Measurements from ENCODE around the gene SNN.
A peak's percentile ranks its signal among the peaks of the same experiment; 100 is the strongest.

SNN gene

DNA sequence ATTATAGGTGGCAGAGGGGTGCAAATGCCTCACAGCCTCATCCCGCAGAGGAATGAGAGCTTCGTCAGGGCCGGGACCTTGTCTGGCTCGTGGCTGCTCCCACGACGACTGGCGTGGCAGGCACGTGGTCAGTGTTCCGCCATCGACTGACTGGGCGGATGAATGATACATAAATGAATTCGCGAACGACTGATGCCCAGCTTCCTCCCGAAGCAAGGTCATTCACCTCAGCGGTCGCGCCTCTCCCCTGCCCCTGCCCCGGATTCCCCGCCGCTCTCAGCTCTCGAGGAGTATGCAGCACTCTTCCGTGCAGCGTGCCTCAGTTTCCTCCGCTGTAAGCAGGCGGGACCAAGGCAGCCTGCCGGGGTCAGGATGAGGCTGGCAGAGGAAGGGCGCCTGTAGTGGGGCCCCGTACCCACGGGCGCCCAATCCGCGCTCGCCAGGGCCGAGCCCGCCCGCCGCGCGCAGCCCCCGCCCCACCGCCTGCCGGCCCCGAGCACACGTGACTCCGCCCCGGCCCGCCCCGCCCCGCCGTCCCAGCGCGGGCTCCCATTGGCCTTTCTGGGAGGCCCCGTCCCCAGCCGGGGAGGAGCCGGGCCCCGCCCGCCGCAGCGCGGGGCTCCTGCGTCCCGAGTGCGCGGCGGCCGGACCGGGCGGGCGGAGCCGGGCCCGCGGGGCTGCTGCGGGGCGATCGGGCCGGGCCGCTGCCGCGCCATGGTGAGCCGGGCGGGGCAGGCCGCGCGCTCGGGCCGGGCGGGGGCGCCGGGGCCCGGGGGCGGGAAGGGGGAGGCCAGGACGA lies at the start of gene SNN:
TSS of gene SNN (plus strand) at position 632 of the 799 bp plus-strand sequence. CDS start 7,605 bp downstream, outside the sequence.
- peak; percentile 86 for DNase-seq (ENCODE audit: low read depth)

DNA sequence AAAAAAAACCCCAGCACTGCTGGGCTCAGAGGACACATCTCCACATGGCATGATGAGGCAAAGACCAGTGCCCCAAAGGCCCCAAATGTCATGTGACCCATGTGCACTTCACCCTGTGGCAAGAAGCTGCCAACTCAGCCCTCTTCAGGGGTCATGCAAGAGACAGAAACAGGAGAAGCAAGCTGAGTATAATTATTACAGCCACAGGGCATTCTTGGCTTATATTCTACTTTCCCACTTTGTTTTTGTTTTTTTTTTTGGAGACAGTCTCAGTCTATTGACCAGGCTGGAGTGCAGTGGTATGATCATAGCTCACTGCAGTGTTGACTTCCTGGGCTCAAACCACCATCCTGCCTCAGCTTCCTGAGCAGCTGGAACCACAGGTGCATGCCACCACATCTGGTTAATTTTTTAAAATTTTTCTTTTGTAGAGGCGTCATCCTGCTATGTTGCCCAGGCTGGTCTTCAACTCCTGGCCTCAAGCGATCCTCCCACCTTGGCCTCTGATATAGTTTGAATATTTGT lies 48.9 kb upstream of the SNN start:
- DNase-seq (ENCODE audit: low read depth): peak; percentile 25

DNA sequence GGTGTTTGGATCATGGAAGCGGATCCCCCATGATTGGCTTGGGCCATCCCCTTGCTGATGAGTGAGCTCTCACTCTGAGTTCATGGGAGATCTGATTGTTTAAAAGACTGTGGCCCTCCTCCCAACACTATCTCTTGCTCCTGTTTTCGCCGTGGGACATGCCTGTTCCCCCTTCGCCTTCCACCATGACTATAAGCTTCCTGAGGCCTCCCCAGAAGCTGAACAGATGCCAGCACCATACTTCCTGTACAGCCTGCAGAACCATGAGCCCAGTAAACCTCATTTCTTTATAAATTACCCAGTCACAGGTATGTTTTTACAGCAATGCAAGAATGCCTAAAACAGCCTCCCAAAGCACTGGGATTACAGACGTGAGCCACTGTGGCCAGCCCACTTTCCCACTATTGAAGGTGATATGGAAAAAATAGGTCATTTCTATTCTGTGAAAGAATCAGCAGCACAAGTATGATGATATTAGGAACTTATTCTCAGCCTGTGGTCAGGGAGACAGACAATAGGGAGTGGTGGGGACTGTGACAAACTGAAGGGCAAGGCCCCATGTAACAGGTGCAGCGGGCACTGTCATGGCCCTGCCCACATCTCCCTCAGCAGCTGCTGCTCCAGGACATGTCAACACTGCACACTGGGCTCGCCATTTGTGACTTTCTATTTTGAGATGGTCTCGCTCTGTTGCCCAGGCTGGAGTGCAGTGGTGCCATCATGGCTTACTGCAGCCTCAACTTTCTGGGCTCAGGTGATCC lies 47.8 kb upstream of the SNN start:
- DNase-seq (ENCODE audit: low read depth): no peak

DNA sequence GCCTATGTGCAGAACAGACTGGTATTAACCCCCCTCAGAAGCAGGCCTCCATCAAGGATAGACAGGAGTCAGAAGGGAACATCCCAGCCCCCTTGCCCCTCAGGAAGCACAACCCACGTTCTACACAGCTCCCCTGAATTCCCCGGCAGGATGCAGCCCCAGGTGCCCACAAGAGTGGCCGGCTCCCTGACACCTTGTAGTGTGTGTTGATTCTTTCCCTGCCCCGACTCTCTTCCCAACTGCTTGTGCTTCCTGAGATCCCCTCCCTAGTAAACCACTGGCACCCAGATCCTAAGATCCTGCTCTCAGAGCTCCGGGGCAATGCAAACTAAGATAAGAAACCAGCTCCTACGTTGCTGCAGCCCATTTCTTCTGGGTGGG lies 46.7 kb upstream of the SNN start:
- no peak for DNase-seq (ENCODE audit: low read depth)

DNA sequence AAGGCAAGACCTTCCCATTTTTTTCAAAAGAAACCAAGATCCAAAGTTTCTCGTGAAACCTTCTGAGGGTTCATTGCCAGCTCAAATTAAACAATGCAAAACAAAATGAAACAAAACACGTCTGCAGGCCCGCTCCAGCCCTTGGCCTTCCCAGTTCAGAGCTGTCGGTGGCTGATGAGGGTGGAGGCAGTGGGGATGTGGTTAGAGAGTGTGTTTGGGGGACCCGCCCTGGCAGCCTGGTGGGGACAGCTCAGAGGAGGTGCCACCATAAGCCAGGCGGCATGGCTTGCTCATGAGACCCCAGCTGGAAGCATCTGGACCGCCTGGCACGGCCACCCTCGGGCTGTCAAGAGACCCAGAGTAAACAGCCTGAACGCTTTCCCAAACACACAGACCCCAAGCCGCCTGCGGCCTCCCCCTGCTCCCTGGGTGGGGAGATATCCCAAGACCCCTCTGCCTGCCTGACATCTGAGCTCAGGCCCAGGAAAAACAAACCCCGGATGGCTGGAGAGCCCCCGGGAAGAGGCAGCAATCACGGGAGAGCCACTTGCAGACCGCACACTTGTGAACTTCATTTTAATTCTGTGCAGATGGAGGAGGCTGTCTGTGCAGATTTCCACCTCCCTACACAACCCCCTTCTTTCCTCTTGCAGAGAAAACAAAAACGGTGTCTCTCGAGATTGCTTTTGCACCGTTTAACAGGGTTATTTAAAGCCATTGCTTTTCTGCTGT lies 46.2 kb upstream of the SNN start:
- DNase-seq (ENCODE audit: low read depth): peak; percentile 29

DNA sequence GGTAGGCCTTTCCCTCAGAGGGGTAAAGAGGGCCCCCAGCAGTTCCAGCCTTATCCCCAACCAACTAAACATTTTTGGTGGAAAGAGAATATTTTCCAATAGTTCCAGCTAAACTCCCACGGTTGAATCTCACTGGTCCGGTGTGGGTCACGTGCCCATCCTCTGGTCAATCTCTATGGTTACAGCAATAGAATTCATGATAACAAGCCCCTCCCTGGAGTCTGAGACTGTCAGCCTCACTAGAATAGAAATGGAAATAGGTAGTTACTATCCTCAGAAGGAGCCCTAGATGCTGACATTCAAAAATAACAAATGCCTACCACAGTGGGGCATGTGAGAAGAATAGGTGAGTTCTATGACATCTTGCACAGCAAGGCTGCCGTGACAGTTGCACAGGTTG lies 44.0 kb upstream of the SNN start:
- DNase-seq (ENCODE audit: low read depth): no peak

DNA sequence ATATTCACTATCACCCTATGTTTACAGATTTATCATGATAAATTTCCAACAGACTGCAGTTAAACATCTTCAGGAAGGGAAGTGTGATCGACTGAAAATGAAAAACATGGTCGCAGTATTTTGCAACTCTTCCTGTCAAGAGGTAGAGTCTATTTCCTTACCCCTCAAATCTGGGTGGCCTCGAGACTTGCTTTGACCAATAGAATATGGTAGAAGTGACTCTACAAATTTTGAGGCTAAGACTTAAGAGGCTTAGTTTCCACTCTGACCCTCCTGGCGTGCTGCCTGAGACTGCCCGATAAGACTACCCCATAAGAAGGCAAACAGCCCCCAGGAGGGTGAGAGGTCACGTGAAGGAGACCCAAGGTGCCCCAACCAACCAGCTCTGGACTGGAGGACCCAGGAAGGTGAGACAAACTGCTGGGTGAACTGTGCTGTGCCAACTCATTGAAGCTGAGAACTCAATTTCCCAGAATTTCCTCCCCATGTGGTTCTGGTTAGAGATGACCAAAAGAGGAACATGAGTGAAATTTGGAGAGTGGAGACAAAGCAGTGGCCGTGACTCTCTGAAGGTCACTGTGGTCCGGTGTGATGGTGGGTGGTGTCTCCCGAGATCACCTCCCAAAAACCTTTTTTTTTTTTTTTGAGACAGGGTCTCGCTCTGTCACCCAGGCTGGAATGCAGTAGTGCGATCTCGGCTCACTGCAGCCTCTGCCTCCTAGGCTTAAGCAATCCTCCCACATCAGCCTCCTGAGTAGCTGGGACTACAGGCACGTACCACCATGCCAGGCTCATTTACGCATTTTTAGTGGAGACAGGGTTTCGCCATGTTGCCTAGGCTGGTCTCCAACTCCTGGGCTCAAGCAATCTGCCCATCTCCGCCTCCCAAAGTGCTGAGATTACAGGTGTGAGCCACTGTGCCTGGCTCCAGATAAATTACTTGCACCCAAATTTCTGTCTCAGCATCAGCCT lies 43.3 kb upstream of the SNN start:
- peak; percentile 36 for DNase-seq (ENCODE audit: low read depth)

DNA sequence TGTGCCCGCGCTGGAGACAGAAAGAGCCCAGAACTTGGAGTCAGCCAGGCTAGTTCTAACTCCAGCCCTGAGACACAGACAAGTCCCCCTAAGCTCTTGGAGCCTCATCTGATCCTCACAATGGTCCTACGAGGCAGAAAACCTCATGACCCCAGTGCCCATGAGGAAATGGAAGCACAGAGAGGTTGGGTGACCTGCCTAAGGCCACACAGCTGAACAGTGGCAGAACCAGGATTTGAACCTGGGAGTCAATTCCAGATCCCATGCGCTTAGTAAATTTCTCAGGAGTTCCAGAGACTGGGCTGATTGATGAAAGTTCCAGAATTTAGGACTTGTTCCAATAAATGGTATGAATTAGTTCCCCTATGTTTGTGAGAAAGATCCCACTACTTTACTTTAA lies 42.5 kb upstream of the SNN start:
- DNase-seq (ENCODE audit: low read depth): no peak

DNA sequence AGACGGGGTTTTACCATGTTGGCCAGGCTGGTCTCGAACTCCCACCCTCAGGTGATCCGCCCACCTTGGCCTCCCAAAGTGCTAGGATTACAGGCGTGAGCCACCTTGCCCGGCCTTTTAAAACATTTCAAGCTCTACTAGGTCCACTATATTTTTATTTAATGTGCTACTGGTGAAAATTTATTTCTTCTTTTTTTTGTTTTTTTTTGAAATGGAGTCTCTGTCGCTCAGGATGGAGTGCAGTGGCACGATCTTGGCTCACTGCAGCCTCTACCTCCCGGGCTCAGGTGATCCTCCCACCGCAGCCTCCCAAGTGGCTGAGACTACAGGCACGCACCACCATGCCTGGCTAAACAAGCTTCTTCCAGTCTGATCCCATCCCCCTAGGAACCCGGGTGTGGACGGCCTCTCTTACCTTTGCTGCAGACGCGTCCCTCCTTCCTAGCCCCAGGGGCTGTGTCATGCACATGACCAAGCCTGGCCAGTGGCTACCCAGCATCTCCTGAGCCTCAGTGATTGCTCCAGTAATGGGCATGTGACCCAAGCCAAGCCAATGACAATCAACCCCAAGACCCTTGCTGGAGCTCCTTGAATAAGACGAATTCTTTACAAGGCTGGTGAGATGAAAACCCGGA lies 41.5 kb upstream of the SNN start:
- DNase-seq (ENCODE audit: low read depth): no peak

DNA sequence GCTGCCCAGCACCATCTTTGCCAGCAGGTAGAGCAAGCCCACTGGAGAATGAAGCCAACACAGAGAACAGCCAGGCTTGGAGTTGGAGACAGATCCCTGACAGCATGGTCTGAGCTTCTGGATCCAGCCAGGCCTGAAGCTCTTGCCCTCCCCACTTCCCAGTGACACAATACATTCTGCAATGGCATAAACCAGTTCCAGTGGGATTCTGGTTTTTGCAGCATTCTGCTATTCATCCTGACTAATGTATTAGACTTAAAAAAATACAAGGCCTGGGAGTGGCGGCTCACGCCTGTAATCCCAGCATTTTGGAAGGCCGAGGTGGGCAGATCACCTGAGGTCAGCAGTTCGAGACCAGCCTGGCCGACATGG lies 41.0 kb upstream of the SNN start:
- DNase-seq (ENCODE audit: low read depth): no peak

DNA sequence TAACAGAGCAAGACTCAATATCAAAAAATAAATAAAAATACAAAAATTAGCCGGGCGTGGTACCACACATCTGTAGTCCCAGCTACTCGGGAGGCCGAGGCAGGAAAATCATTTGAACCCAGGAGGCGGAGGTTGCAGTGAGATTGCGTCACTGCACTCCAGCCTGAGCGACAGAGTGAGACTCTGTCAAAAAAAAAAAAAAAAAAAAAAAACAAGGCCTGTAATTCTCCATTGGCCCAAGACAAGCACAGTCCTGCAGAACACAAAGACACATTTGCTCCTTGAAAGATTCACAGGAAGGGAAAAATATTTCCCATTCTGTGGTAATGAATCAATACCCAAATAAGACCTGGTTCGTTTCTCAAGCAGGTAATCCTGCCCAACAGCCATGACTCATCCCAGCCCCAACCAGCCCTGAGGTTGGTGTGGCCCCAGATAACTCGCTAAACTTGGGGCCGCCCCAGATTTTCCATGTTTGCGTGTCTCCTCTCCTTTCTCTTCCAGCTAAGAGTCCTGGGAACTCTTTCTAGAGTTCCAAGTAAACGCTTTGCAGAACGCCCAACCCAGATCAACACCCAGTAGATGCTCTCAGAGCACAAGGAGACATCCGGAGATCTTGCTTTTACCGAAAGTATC lies 40.3 kb upstream of the SNN start:
- DNase-seq (ENCODE audit: low read depth): peak; percentile 75

DNA sequence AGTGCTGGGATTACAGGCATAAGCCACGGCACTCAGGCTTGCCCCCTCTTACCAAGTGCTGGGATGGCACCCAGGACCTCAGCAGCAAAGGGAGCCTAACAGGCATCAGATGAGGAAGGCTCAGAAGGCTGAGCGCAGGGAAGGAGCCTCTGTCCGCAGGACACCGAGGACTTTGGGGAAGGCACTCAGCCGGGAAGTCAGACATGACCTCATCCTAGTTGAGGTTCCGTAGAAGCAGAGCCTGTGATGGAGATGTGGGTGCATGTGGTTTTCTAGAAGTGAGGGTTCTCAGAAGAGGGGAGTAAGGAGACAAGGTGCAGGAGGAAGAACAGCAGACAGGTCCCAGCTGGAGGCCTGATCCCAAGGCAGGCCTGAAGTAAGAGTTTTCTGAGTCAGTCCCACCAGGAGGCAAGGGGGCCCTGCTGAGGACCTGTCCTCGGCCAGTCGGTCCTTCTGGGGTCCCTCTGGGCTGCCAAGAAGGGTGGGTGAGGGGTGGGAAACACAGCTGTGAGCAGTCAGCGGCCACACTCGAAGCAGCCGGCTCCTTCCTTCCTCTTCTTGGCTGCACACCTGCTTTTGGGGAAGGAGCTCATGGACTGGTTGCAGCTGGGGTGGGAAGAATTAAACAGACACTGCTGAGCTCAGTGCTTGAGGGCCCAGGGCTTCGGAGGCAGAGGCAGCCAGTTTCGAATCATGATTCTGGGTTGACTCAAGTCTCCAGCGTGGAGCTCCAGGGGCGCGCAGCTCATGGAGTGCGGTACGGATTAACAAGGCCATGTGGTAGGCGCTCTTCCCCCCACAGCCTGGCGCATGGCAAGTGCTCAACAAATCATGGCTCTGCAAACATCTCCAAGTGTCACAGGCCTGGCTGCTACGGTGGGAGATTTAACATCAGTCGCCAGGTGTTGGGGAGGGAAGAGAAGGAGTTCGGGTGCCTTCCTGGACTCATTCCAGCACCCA lies 38.9 kb upstream of the SNN start:
- DNase-seq (ENCODE audit: low read depth): no peak

DNA sequence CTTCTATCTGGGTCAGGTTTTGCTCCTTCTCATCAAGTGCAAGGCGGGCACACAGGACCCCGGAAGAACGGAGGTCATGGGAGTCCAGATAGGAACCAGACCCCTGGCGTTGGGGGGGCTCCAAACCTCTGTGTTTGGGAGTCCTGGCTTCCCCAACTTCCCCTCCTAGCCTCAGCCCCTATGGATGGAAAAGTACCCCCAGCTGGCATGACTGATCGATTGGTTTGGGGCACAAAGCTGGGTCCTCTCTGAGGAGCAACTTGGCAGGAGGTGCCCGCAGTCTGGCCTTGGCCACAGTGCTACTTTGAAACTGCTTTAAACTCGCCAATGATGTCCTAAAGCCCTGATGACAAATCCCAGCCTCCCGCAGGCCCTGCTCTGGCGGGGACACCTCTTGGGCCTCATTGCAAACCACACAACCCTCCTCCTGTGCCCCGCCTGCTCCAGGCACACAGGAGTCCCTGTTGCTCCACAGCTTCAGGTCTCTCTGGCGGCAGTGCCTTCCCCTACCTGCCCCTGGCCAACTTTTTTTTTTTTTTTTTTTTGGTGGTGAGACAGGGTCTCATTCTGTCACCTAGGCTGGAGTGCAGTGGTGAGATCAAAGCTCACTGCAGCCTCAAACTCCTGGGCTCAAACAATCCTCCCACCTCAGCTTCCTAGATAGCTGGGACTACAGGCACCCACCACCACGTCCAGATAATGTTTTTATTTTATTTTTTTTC lies 38.0 kb upstream of the SNN start:
- no peak for DNase-seq (ENCODE audit: low read depth)

DNA sequence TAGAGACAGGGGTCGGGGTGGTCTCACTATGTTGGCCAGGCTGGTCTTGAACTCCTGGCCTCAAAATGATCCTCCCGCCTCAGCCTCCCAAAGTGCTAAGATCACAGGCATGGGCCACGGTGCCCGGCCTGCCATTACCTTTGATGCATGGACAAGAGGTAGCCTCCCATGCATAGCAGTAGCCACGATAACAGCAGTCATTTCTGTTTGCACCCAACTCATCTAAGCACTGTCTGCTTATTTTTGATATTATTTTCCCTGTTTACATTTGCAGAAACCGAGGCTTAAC lies 37.5 kb upstream of the SNN start:
- no peak for DNase-seq (ENCODE audit: low read depth)

DNA sequence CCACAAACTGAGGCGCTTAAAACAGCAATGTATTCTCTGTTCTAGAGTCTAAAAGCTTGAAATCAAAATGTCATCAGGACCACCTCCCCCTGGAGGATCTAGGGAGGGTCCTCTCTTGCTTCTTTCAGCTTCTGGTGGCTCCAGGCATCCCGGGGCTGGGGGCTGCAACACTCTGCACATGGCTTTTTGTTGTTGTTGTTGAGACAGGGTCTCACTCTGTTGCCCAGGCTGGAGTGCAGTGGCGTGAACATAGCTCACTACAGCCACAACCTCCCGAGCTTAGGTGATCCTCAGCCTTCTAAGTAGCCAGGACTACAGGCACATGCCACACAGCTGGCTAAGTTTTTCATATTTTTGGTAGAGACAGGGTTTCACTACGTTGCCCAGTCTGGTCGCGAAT lies 37.0 kb upstream of the SNN start:
- no peak for DNase-seq (ENCODE audit: low read depth)

DNA sequence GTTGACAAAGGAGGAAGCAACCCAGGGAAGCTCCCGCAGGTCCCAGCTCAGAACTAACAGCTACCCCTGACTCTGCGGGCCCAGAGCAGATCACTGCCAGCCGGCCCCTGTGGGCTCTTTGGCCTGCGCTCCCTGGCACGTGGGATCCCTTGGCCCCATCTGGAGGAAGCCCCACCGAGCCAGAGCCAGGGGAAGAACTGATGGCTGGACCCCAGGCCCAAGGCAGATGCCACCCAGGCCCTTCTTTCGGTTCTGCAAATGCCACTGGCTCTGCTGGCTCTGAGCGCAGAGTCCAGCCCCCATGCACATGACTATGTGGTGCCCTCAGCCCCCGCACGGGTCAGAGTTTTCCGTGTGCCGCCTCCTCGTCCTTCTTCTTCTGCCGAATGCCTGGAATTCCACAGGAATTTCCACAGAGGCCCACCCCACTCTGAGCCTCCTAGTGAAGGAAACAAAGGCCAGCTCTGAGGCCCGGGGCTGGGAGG lies 35.8 kb upstream of the SNN start:
- peak; percentile 95 for DNase-seq (ENCODE audit: low read depth)

DNA sequence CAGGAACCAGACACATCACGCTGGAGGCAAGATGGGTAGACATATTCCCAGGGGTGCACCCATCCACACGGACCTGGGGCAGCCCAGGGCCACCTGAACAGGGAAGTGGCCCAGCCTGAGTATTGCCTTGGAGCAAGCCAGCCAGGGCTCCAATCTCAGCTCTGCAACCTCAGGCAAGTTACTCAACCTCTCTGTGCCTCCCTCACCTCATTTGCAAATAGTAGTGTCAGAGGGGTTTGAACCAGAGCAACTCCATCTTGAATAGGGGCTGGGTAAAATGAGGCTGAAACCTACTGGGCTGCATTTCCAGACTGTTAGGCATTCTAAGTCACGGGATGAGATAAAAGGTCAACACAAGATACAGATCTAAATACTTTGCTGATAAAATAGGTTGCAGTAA lies 35.1 kb upstream of the SNN start:
- DNase-seq (ENCODE audit: low read depth): no peak

DNA sequence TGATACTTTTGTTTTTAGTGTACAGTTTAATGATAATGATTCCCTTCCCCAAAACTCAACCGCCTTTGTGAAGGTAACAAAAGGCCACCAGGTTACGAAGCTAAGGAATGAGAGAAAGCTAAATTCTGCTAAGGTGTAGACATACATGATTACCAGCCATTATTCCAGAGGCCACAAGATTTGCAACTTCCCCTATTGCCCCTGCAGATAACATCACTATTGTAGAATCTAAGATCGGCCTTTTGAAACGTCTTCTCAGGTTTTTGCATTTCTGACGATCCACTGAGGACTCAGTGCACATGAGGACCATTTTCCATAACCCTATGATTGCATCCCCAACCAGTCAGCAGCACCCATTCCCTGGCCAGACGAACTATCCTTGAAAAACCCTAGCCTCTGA lies 33.9 kb upstream of the SNN start:
- no peak for DNase-seq (ENCODE audit: low read depth)

Measured in EH (cell line).